Parathyroid adenoma (tissue), 2 donors: ENCODE data around the gene EDN2.

Source experiments
- H2AFZ ChIP-seq: fragments of 300-600 bp; sonication (generic); one replicate; pipeline ENCODE4 v1.7.0; 2017; ENCODE audit warnings: antibody characterized with exemption, mild to moderate bottlenecking
- H3K27ac ChIP-seq: fragments of 300-600 bp; sonication (generic); one replicate; pipeline ENCODE4 v1.7.0; 2017
- H3K27me3 ChIP-seq: fragments of 300-600 bp; sonication (generic); one replicate; pipeline ENCODE4 v1.7.0; 2017; ENCODE audit warnings: low read length; ENCODE audit not compliant: control insufficient read depth, insufficient read depth
- H3K36me3 ChIP-seq: fragments of 300-600 bp; sonication (generic); one replicate; pipeline ENCODE4 v1.7.0; 2017; ENCODE audit warnings: low read length; ENCODE audit not compliant: control insufficient read depth, insufficient read depth
- H3K4me1 ChIP-seq: fragments of 300-600 bp; sonication (generic); one replicate; pipeline ENCODE4 v1.7.0; 2017; ENCODE audit warnings: control low read depth
- H3K4me2 ChIP-seq: fragments of 300-600 bp; sonication (generic); one replicate; pipeline ENCODE4 v1.7.0; 2017; ENCODE audit warnings: low read length
- H3K4me3 ChIP-seq: fragments of 300-600 bp; sonication (generic); one replicate; pipeline ENCODE4 v1.7.0; 2017; ENCODE audit warnings: low read depth, low read length
- H3K79me2 ChIP-seq: fragments of 300-600 bp; sonication (generic); one replicate; pipeline ENCODE4 v1.7.0; 2017; ENCODE audit warnings: control low read depth
- H3K9ac ChIP-seq: fragments of 300-600 bp; sonication (generic); one replicate; pipeline ENCODE4 v1.7.0; 2017; ENCODE audit warnings: mild to moderate bottlenecking
- H3K9me3 ChIP-seq: fragments of 300-600 bp; sonication (generic); one replicate; pipeline ENCODE4 v1.7.0; 2017; ENCODE audit warnings: low read length; ENCODE audit not compliant: control insufficient read depth
- CTCF ChIP-seq: fragments of 300-600 bp; sonication (generic); IDR thresholded peaks from one replicate; pipeline ENCODE4 v1.7.0; 2017; ENCODE audit warnings: antibody characterized with exemption, mild to moderate bottlenecking
- donor health status: primary hyperparathyroidism.

Gene EDN2

GRCh38 chr1:41465741-41466140, 18.7 kb downstream of the EDN2 start:
- Histone ChIP-seq H3K79me2 (no peaks in the 10 kb centered on the region), H3K4me3 (no peak overlapping the region), H3K4me2 (no peak overlapping the region), H2AFZ (no peak overlapping the region), H3K9me3 (no peaks in the 10 kb centered on the region), H3K4me1 (no peaks in the 10 kb centered on the region), H3K27me3 (no peaks in the 10 kb centered on the region), H3K9ac (no peak overlapping the region), H3K36me3 (no peaks in the 10 kb centered on the region), H3K27ac (no peak overlapping the region)
- no peak for TF ChIP-seq CTCF

- Histone ChIP-seq H3K4me1 (no peaks in the 10 kb centered on the region), H3K27me3 (no peaks in the 10 kb centered on the region)
- no peak for TF ChIP-seq CTCF
Measured at GRCh38 chr1:41464885-41465284, 19.6 kb downstream of the EDN2 start.

GRCh38 chr1:41463516-41463915, 21.0 kb downstream of the EDN2 start:
- Histone ChIP-seq H3K9me3 (no peaks in the 10 kb centered on the region), H3K27me3 (no peaks in the 10 kb centered on the region), H3K27ac (no peak overlapping the region), H3K79me2 (no peaks in the 10 kb centered on the region), H3K9ac (no peak overlapping the region), H3K36me3 (no peaks in the 10 kb centered on the region), H3K4me1 (no peaks in the 10 kb centered on the region), H2AFZ (no peak overlapping the region), H3K4me3 (no peak overlapping the region), H3K4me2 (no peak overlapping the region)
- no peak for TF ChIP-seq CTCF

More at GRCh38 chr1:41464885-41465284, 19.6 kb downstream of the EDN2 start:
- Histone ChIP-seq H2AFZ (no peak overlapping the region), H3K4me3 (no peak overlapping the region), H3K9ac (no peak overlapping the region), H3K79me2 (no peaks in the 10 kb centered on the region), H3K27ac (no peak overlapping the region), H3K9me3 (no peaks in the 10 kb centered on the region), H3K36me3 (no peaks in the 10 kb centered on the region), H3K4me2 (no peak overlapping the region)

- no peaks in the 10 kb centered on the region for H3K79me2 ChIP-seq
- H3K4me1 ChIP-seq: no peaks in the 10 kb centered on the region
- H3K4me3 ChIP-seq: no peak overlapping the region
- no peak overlapping the region for H3K4me2 ChIP-seq
- H3K27me3 ChIP-seq: no peaks in the 10 kb centered on the region
- no peak overlapping the region for H3K27ac ChIP-seq
- TF ChIP-seq CTCF: no peak
- no peak overlapping the region for H3K9ac ChIP-seq
- H2AFZ ChIP-seq: no peak overlapping the region
- H3K36me3 ChIP-seq: no peaks in the 10 kb centered on the region
- H3K9me3 ChIP-seq: no peaks in the 10 kb centered on the region
Measured at GRCh38 chr1:41462680-41463004, 21.8 kb downstream of the EDN2 start.

GRCh38 chr1:41461790-41462679, 22.4 kb downstream of the EDN2 start:
- no peak overlapping the region for H3K9ac ChIP-seq
- H3K36me3 ChIP-seq: no peaks in the 10 kb centered on the region
- no peak for TF ChIP-seq CTCF
- no peak overlapping the region for H3K4me3 ChIP-seq
- no peaks in the 10 kb centered on the region for H3K4me1 ChIP-seq
- no peaks in the 10 kb centered on the region for H3K9me3 ChIP-seq
- H2AFZ ChIP-seq: no peak overlapping the region
- H3K4me2 ChIP-seq: no peak overlapping the region
- no peak overlapping the region for H3K27ac ChIP-seq
- H3K27me3 ChIP-seq: no peaks in the 10 kb centered on the region
- no peaks in the 10 kb centered on the region for H3K79me2 ChIP-seq
